ENCODE results near the gene ST3GAL2. TPM values are rescaled to one million over a fixed set of nuclear protein-coding genes. Genes with fewer than 3 reads are reported as not detected.
A peak's percentile ranks its signal among the peaks of the same experiment; 100 is the strongest.
"Not testable (repeated sequence)": the region's sequence is repeated elsewhere in the genome, so short reads cannot be mapped to it uniquely, and the experiment has no call there.

The ST3GAL2 gene
- total and polyA plus RNA-seq, 7 experiments from 2014 or later: 11.3 to 35.9 (median 28.5) TPM

DNA sequence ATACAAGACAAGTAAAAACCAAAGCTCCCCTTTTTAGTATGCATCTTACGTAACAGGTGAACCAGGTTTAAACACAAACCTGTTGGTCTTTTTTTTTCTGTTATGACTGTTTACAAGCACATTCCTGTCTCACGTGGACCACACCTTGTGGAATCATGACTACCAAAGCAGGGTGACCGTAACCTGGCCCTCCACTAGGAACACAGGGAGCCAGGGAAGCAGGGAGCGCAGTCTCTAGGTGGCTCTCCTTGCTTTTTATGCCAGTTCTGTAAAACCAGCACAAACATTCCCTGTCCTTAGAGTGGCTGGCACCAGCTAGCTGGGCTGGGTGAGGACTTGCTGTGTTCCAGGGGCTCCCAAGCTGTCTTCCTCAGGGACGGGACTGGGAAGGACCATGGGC is 48.1 kb downstream of the ST3GAL2 start:
- H3K4me3 ChIP-seq (ENCODE audit: low read length): no peak overlapping the region
- ChIA-PET POLR2A (interaction anchor here (0.7 kb wide), 1 partner anchor 125 kb away, joined by 3 read pairs; no protein-coding TSS in a partner anchor), CTCF (no interaction called here)
- H3K36me3 ChIP-seq (ENCODE audit: control insufficient read depth in 2 of 3, insufficient read depth in 3 of 3, low read length in 3 of 3): peaks cover 0 to 26% (median 3%) of the 10 kb centered on the region in 3 experiments
- Mint-ChIP-seq H3K36me3 (peaks cover 0 to 10% (median 9%) of the 10 kb centered on the region in 5 donors), H3K4me1 (peaks cover 0 to 9% (median 0%) of the 10 kb centered on the region in 7 donors), H3K9me3 (no peaks in the 10 kb centered on the region), H3K27me3 (no peaks in the 10 kb centered on the region), H3K4me3 (no peak overlapping the region), H3K27ac (peak overlapping the region in 4 of 9 donors; percentile 6 to 59 (median 41))
- H3K4me1 ChIP-seq (ENCODE audit: control insufficient read depth in 2 of 2, insufficient read depth in 2 of 2, low read length in 2 of 2): no peaks in the 10 kb centered on the region
- ATAC-seq: no peak
- H3K27me3 ChIP-seq (ENCODE audit: control insufficient read depth in 2 of 2, insufficient read depth in 2 of 2, low read length in 2 of 2): no peaks in the 10 kb centered on the region
- H3K27ac ChIP-seq (ENCODE audit: low read depth, low read length): no peak overlapping the region
- H3K9me3 ChIP-seq (ENCODE audit: control insufficient read depth in 2 of 3, low read length in 3 of 3): no peaks in the 10 kb centered on the region
- intact Hi-C loops (cut with micrococcal nuclease): no loop called here
- no peak for DNase-seq

- Mint-ChIP-seq H3K4me3 (no peak overlapping the region), H3K36me3 (peaks cover 0 to 12% (median 8%) of the 10 kb centered on the region in 5 donors), H3K27ac (peak overlapping the region in 1 of 9 donors; percentile 38), H3K4me1 (peaks cover 0 to 6% (median 0%) of the 10 kb centered on the region in 7 donors), H3K27me3 (no peaks in the 10 kb centered on the region), H3K9me3 (no peaks in the 10 kb centered on the region)
- H3K4me3 ChIP-seq (ENCODE audit: low read length): no peak overlapping the region
- H3K4me1 ChIP-seq (ENCODE audit: control insufficient read depth in 2 of 2, insufficient read depth in 2 of 2, low read length in 2 of 2): no peaks in the 10 kb centered on the region
- ChIA-PET POLR2A (interaction anchor here (0.6 to 1.1 kb wide), 3 partner anchors 30 to 126 kb away, joined by 3 to 4 read pairs (median 3); no protein-coding TSS in a partner anchor), CTCF (no interaction called here)
- no peak for DNase-seq
- H3K27ac ChIP-seq (ENCODE audit: low read depth, low read length): no peak overlapping the region
- no peaks in the 10 kb centered on the region for H3K9me3 ChIP-seq (ENCODE audit: control insufficient read depth in 2 of 3, low read length in 3 of 3)
- no peaks in the 10 kb centered on the region for H3K27me3 ChIP-seq (ENCODE audit: control insufficient read depth in 2 of 2, insufficient read depth in 2 of 2, low read length in 2 of 2)
- peaks cover 0 to 26% (median 3%) of the 10 kb centered on the region in 3 experiments for H3K36me3 ChIP-seq (ENCODE audit: control insufficient read depth in 2 of 3, insufficient read depth in 3 of 3, low read length in 3 of 3)
- intact Hi-C loops (cut with micrococcal nuclease): no loop called here
- ATAC-seq: no peak
These were observed 50.8 kb downstream of the ST3GAL2 start for GRCh38 chr16:70388006-70388680.

DNA sequence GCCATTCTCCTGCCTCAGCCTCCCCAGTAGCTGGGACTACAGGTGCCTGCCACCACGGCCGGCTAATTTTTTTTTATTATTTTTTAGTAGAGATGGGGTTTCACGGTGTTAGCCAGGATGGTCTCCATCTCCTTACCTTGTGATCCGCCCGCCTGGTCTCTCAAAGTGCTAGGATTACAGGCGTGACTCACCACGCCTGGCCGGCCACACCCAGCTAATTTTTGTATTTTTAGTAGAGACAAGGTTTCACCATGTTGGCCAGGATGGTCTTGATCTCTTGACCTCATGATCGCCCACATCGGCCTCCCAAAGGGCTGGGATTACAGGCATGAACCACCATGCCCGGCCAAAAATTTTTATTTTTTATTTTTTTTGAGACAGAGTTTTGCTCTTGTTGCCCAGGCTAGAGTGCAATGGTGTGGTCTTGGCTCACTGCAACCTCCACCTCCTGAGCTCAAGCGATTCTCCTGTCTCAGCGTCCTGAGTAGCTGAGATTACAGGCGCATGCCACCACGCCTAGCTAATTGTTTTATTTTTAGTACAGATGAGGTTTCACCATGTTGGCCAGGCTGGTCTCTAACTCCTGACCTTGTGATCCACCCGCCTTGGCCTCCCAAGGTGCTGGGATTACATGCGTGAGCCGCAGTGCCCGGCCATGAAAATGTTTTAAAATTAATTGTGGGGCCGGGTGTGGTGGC is 52.5 kb downstream of the ST3GAL2 start:
- H3K4me1 ChIP-seq (ENCODE audit: control insufficient read depth in 2 of 2, insufficient read depth in 2 of 2, low read length in 2 of 2); H3K4me3 ChIP-seq (ENCODE audit: low read length); CTCF ChIA-PET; intact Hi-C loops (cut with micrococcal nuclease); H3K9me3 Mint-ChIP-seq; DNase-seq; H3K4me3 Mint-ChIP-seq; H3K27ac ChIP-seq (ENCODE audit: low read depth, low read length); H3K27ac Mint-ChIP-seq; H3K9me3 ChIP-seq (ENCODE audit: control insufficient read depth in 2 of 3, low read length in 3 of 3); ATAC-seq; H3K27me3 Mint-ChIP-seq; H3K27me3 ChIP-seq (ENCODE audit: control insufficient read depth in 2 of 2, insufficient read depth in 2 of 2, low read length in 2 of 2): not testable (repeated sequence)
- H3K36me3 ChIP-seq (ENCODE audit: control insufficient read depth in 2 of 3, insufficient read depth in 3 of 3, low read length in 3 of 3): peaks cover 0 to 22% (median 3%) of the 10 kb centered on the region in 3 experiments
- H3K36me3 Mint-ChIP-seq: peaks cover 0 to 10% (median 8%) of the 10 kb centered on the region in 5 donors
- peaks cover 0 to 16% (median 0%) of the 10 kb centered on the region in 7 donors for H3K4me1 Mint-ChIP-seq
- POLR2A ChIA-PET: interaction anchor here (0.6 to 1.6 kb wide), 4 partner anchors 17 to 385 kb away, joined by 3 to 13 read pairs (median 3); no protein-coding TSS in a partner anchor

- H3K4me1 ChIP-seq (ENCODE audit: control insufficient read depth in 2 of 2, insufficient read depth in 2 of 2, low read length in 2 of 2): peaks cover 9 to 13% of the 10 kb centered on the region in 2 donors
- POLR2A ChIA-PET: interaction anchor here (1.2 kb wide), 1 partner anchor 8 kb away, joined by 3 read pairs; no protein-coding TSS in a partner anchor
- H3K9me3 Mint-ChIP-seq: peaks cover 0 to 3% (median 0%) of the 10 kb centered on the region in 11 donors
- DNase-seq (no peak), ATAC-seq (no peak)
- H3K27ac Mint-ChIP-seq: peak overlapping the region in 4 of 9 donors; percentile 1 to 85 (median 54)
- no peak overlapping the region for H3K4me3 ChIP-seq (ENCODE audit: low read length)
- no peak overlapping the region for H3K27ac ChIP-seq (ENCODE audit: low read depth, low read length)
- H3K27me3 ChIP-seq (ENCODE audit: control insufficient read depth in 2 of 2, insufficient read depth in 2 of 2, low read length in 2 of 2): no peaks in the 10 kb centered on the region
- H3K4me1 Mint-ChIP-seq: peaks cover 0 to 22% (median 17%) of the 10 kb centered on the region in 7 donors
- H3K36me3 Mint-ChIP-seq: peaks cover 0 to 8% (median 8%) of the 10 kb centered on the region in 5 donors
- no peaks in the 10 kb centered on the region for H3K9me3 ChIP-seq (ENCODE audit: control insufficient read depth in 2 of 3, low read length in 3 of 3)
- intact Hi-C loops (cut with micrococcal nuclease): loop anchor here in 1 of 2 donors (5.0 kb wide), 2 partner anchors 94 to 269 kb away; no protein-coding TSS in a partner anchor
- H3K27me3 Mint-ChIP-seq: no peaks in the 10 kb centered on the region
- CTCF ChIA-PET: no interaction called here
- peaks cover 0 to 17% (median 6%) of the 10 kb centered on the region in 3 experiments for H3K36me3 ChIP-seq (ENCODE audit: control insufficient read depth in 2 of 3, insufficient read depth in 3 of 3, low read length in 3 of 3)
- H3K4me3 Mint-ChIP-seq: peak overlapping the region in 4 of 10 donors; percentile 1 to 47 (median 29)
These were observed 55.4 kb downstream of the ST3GAL2 start for GRCh38 chr16:70383421-70383960.

GRCh38 chr16:70381604-70382342 is 57.1 kb downstream of the ST3GAL2 start:
- Histone ChIP-seq H3K27me3 (ENCODE audit: control insufficient read depth in 2 of 2, insufficient read depth in 2 of 2, low read length in 2 of 2) (no peaks in the 10 kb centered on the region), H3K27ac (ENCODE audit: low read depth, low read length) (peak overlapping the region; percentile 83), H3K9me3 (ENCODE audit: control insufficient read depth in 2 of 3, low read length in 3 of 3) (no peaks in the 10 kb centered on the region), H3K36me3 (ENCODE audit: control insufficient read depth in 2 of 3, insufficient read depth in 3 of 3, low read length in 3 of 3) (peaks cover 0 to 8% (median 3%) of the 10 kb centered on the region in 3 experiments), H3K4me1 (ENCODE audit: control insufficient read depth in 2 of 2, insufficient read depth in 2 of 2, low read length in 2 of 2) (peaks cover 9 to 13% of the 10 kb centered on the region in 2 donors), H3K4me3 (ENCODE audit: low read length) (peak overlapping the region; percentile 86)
- peaks cover 0 to 26% (median 22%) of the 10 kb centered on the region in 7 donors for H3K4me1 Mint-ChIP-seq
- ATAC-seq (peak; percentile 20), DNase-seq (no peak)
- peak overlapping the region; percentile 92 to 98 (median 94) for H3K27ac Mint-ChIP-seq
- ChIA-PET CTCF (interaction anchor here (0.6 to 2.2 kb wide), 7 partner anchors 12 to 72 kb away, joined by 3 to 8 read pairs (median 5); partner anchors contain the start of genes DDX19A, FCSK and ST3GAL2), POLR2A (interaction anchor here (0.6 to 5.1 kb wide), 29 partner anchors 10 to 183 kb away, joined by 3 to 59 read pairs (median 4); partner anchors contain the start of genes AARS1, COG4, DDX19A and DDX19B)
- H3K27me3 Mint-ChIP-seq: no peaks in the 10 kb centered on the region
- peak overlapping the region; percentile 89 to 100 (median 97) for H3K4me3 Mint-ChIP-seq
- peaks cover 0 to 7% (median 5%) of the 10 kb centered on the region in 5 donors for H3K36me3 Mint-ChIP-seq
- intact Hi-C loops (cut with micrococcal nuclease): loop anchor here (1.0 to 5.0 kb wide), 13 partner anchors 11 to 420 kb away; partner anchors contain the start of genes AARS1 (in 2 of the 2), COG4 (in 2 of the 2), DDX19A (in 2 of the 2) and SF3B3 (in 2 of the 2)
- peaks cover 0 to 3% (median 0%) of the 10 kb centered on the region in 11 donors for H3K9me3 Mint-ChIP-seq

All from naive thymus-derived CD4-positive, alpha-beta T cell (primary cell).